ENCODE data around the gene AHCY.
"Not testable (repeated sequence)": the region's sequence is repeated elsewhere in the genome, so short reads cannot be mapped to it uniquely, and the experiment has no call there.

AHCY gene

GRCh38 chr20:34337982-34338726 lies 35.0 kb upstream of the AHCY start:
- no peak for TF ChIP-seq CTCF (IDR thresholded peaks at IDR 0.05; ENCODE audit: borderline replicate concordance, insufficient read depth, low read depth, low read length)
- H3K4me3 ChIP-seq (ENCODE audit: low read depth, low read length), result no peak overlapping the region

- no peak overlapping the region for H3K4me3 ChIP-seq (ENCODE audit: low read depth, low read length)
- no peak for TF ChIP-seq CTCF (IDR thresholded peaks at IDR 0.05; ENCODE audit: borderline replicate concordance, insufficient read depth, low read depth, low read length)
Measured at GRCh38 chr20:34337544-34337943, 34.4 kb upstream of the AHCY start.

GRCh38 chr20:34334654-34335407 lies 31.7 kb upstream of the AHCY start:
- TF ChIP-seq CTCF (IDR thresholded peaks at IDR 0.05; ENCODE audit: borderline replicate concordance, insufficient read depth, low read depth, low read length), result no peak
- H3K4me3 ChIP-seq (ENCODE audit: low read depth, low read length), result no peak overlapping the region

- no peak for TF ChIP-seq CTCF (IDR thresholded peaks at IDR 0.05; ENCODE audit: borderline replicate concordance, insufficient read depth, low read depth, low read length)
- no peak overlapping the region for H3K4me3 ChIP-seq (ENCODE audit: low read depth, low read length)
Measured at GRCh38 chr20:34333786-34334185, 30.6 kb upstream of the AHCY start.

- no peak for TF ChIP-seq CTCF (IDR thresholded peaks at IDR 0.05; ENCODE audit: borderline replicate concordance, insufficient read depth, low read depth, low read length)
Measured at GRCh38 chr20:34332262-34332920, 29.2 kb upstream of the AHCY start.

GRCh38 chr20:34331838-34332237 lies 28.7 kb upstream of the AHCY start:
- no peak for TF ChIP-seq CTCF (IDR thresholded peaks at IDR 0.05; ENCODE audit: borderline replicate concordance, insufficient read depth, low read depth, low read length)
- H3K4me3 ChIP-seq (ENCODE audit: low read depth, low read length), result no peak overlapping the region

More at GRCh38 chr20:34332262-34332920, 29.2 kb upstream of the AHCY start:
- H3K4me3 ChIP-seq (ENCODE audit: low read depth, low read length), result no peak overlapping the region

GRCh38 chr20:34330861-34331544 lies 27.8 kb upstream of the AHCY start:
- H3K4me3 ChIP-seq (ENCODE audit: low read depth, low read length), result not testable (repeated sequence)

All from GM12875 (cell line).